HG03520 (cell line): ENCODE measurements around the gene GAB1.

Source experiments
- ATAC-seq: cut with Tn5 transposase; IDR thresholded peaks from one replicate; pipeline ENCODE4 v1.9.1; 2021; ENCODE audit warnings: mild to moderate bottlenecking, moderate library complexity; ENCODE audit not compliant: unreplicated experiment

Gene GAB1

GRCh38 chr4:143336781-143337599, at the start of gene GAB1:
Gene GAB1 (plus strand): TSS chr4:143336876. CDS start chr4:143337189, 313 bp downstream.
- peak; percentile 76 for ATAC-seq

DNA sequence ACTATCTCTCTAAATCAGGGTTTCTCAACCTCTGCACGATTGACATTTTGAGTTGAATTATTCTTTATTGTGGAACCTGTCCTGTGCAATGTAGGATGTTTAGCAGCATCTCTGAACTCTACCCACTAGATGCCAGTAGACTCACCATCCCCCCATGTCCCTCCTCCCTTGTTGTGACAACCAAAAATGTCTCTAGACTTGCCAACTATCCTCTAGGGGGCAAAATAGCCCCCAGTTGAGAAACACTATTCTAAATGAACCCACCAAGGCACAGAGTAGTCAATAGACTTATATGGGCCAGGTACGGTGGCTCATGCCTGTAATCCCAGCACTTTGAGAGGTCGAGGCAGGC, 49.1 kb upstream of the GAB1 start:
- no peak for ATAC-seq

DNA sequence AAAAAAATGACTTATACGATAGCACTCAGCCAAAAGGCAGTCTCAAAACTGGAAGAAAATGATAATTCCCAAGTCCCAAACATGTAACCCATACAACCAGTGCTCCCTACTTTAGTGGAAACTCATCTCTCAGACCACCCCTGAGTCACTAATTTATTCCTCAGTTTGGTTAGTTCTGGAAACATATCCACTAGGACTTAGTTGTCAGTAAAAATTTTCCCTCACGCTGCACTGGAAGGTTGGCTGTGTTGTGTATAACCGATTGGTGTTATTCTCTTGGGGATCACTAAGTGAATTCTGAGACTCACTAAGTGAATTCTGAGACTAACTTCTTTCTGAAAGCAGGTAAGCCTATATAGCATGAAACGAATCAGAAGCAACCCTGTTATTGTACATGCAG, 48.5 kb upstream of the GAB1 start:
- ATAC-seq = no peak

DNA sequence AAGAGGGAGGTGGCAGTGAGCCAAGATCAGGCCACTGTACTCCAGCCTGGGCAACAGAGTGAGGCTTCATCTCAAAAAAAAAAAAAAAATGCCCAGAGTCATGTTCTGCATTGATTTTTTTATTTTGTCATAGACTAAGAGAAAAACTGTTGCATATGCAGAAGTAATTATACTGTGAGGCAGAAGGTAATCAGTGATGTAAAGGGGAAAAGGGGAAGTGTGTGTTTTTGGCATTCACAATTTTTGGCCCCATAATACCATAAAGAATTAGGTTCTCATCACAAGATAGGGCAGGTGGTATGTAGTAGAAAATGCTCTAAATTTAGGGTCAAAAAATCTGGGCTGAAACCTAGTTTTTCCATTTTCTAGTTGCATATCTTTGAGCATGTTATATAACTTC, 47.3 kb upstream of the GAB1 start:
- ATAC-seq = no peak

DNA sequence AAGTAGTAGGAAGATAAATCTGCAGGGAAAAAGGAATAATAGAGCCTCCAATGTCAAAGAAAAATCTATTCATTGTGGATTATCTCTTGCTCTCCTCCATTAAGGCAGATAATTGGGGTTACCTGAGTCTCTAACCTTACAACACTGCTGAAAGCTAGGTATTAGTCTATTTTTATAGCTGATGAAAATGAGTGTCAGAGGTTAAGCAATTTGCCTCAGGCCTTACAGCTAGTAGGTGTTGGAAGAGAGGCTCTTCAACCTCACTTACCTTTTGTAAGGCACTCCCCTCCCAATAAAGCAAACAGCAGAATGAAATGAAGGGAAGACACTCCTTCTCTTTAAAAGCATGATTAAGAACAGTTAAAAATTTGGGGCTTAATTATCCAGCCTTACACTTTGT, 45.4 kb upstream of the GAB1 start:
- ATAC-seq = no peak

DNA sequence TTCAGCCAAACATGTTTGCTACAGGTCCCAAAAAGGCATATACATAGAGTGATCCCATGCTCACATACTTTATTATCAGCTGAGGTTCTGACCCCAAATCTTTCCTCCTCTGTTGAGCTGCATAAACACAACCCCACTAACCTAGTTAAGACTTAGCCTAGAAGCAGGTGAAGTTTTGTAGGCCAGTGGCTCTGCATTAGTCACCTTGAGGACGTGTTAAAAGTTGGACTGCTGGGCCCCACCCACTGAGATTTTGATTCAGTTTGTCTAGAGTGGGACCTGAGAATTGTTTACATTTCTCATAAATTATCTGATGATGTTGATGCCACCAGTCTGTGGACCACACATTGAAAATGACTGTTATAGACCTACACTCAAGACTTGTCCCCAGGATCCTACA, 43.8 kb upstream of the GAB1 start:
- no peak for ATAC-seq

GRCh38 chr4:143294310-143294709, 42.4 kb upstream of the GAB1 start:
- ATAC-seq = no peak

GRCh38 chr4:143294710-143295275, 41.9 kb upstream of the GAB1 start:
- ATAC-seq = no peak

- ATAC-seq = no peak
Measured at GRCh38 chr4:143296397-143297067, 40.1 kb upstream of the GAB1 start.

DNA sequence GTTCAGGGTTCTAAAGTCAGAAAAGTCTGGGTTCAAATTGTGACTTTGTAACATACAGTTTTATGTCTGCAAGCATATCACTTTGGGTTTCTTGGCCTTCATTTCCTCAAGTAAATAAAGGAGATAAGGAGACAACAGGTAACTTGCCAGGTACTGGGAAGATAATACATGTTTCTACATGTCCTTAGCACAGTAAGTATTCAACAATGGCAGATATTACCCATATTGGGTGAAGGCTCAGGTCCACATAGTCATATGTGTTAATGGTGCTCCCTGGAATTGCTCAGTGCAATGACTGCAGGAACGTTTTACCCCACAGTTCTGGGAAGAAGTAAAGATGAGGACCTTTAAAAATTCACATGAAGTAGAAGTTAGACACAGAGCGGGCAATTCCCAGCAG, 35.8 kb upstream of the GAB1 start:
- no peak for ATAC-seq

DNA sequence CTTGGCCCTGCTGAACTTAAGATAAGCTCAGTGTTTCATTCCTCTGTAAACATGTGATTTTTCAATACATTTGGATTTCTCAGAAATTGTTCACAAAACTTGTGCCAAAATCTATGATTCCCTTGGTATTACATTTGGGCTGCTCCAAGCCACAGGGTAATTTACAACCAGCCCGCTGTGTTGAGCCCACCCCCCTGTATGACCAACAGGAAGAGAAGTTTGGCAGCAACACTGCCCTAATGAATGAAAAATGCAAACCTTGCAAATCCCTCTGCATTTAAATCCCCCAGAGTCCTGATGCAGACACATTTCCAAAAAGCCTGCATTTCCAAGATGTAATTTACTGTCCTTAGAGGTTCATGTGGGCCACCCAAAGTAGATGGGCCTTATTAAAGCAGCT, 34.1 kb upstream of the GAB1 start:
- no peak for ATAC-seq

DNA sequence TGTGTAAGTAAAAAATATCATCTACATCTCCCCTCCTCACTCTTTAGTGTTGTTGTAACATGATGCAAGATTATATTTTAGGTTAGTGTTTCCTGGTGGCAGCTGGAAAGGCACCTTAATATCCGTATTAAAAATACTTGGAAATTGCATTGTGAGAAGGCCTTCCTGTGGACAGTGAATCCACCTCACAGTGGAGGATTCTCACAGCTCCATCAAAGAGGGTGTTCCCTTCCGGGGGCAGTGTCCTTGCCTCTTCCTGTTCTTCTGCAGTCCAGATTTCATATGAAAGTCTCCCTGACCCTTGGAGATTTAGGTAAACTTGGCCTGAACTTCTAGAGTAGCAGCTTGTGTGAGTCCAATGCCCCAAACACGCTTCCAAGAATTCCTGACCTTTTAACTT, 29.9 kb upstream of the GAB1 start:
- no peak for ATAC-seq

DNA sequence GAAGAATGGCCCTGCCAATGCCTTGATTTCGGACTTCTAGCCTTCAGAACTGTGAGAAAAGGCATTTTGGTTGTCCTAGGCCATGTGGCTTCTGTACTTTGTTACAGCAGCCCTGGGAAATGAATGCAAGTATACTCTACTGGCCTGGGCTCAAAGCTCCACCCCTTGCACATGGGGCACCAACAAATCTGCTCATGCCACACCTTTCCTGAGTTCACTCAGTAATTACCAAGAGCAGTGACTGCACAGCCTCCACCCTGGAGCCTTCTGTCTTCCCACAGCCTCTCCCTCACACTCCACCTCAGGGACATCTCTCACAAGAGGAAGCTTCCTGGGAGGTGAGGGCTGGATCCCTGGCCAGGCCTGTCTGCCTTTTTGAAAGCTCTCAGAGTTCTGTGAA, 29.1 kb upstream of the GAB1 start:
- no peak for ATAC-seq

GRCh38 chr4:143308377-143308776, 28.3 kb upstream of the GAB1 start:
- no peak for ATAC-seq

DNA sequence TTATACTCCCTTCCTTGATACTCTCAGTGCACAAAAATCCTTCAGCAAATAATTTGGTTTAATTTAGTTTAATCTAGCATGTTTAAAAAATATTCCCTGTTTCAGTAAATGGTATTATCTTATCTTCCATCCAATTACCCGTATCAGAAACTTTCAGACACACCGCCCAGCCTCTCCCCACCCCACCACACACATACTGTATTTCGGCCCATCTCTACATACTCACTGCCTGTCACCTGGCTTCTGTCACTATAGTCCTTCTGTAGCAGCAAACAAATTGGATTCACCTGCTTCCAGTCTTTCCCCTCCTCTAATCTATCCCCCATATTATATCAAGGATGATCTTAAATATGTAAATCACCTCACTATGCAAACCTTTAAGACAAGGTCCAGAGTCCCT, 24.8 kb upstream of the GAB1 start:
- ATAC-seq = no peak

DNA sequence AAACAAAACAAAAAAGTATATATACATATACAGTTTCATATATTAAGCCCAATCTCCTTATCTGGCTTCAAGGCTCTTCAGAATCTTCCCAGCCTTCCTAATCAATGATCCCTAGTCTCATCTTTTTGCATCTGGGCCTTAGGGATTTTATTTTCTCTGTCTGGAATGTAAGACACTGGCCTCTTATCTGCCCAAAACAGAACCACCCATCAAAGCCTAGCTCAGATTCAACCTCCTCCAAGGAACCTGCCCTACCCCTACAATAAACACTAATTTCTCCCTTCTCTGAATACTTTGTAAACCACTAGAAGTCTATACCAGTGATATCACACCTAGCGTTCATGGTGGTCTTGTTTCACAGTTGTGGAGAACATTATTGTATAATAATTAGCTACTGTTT, 23.2 kb upstream of the GAB1 start:
- no peak for ATAC-seq

GRCh38 chr4:143313996-143314395, 22.7 kb upstream of the GAB1 start:
- no peak for ATAC-seq

GRCh38 chr4:143320113-143320512, 16.6 kb upstream of the GAB1 start:
- no peak for ATAC-seq

GRCh38 chr4:143326735-143327134, 9.9 kb upstream of the GAB1 start:
- no peak for ATAC-seq

DNA sequence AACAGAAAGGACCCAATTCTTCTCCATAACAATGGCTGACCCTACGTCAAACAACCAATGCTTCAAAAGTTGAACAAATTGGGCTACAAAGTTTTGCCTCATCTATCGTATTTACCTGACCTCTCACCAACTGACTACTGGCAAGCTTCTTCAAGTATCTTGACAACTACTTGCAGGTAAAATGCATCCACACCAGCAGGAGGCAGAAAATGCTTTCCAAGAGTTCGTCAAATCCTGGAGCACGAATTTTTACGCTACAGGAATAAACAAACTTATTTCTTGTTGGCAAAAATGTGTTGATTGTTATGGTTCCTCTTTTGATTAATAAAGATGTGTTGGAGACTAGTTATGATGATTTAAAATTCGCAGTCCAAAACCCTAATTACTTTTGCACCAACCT, 6.7 kb upstream of the GAB1 start:
- no peak for ATAC-seq

GRCh38 chr4:143335979-143336780, 496 bp upstream of the GAB1 start:
- ATAC-seq = peak; percentile 41
